A549 (cell line): ENCODE results near the gene ARGLU1.

Experiments used
- CTCF ChIP-seq: fragments of >200 bp; sonication (Bioruptor Twin); formaldehyde crosslinking; IDR thresholded peaks from 3 replicates; pipeline ENCODE4 v1.5.1; 2016
- HMGXB4 ChIP-seq: fragments of 250-450 bp; sonication (Bioruptor Pico); IDR thresholded peaks from 2 replicates; pipeline ENCODE4 v1.5.0; 2021; ENCODE audit warnings: mild to moderate bottlenecking, moderate library complexity, borderline replicate concordance
- HOXB5 ChIP-seq: fragments of 250-450 bp; sonication (Bioruptor Pico); IDR thresholded peaks from 2 replicates; pipeline ENCODE4 v1.5.0; 2020; ENCODE audit warnings: mild to moderate bottlenecking, moderate library complexity
- MAX ChIP-seq: IDR thresholded peaks from 2 replicates; pipeline ENCODE4 v1.6.1; 2012
- MAZ ChIP-seq: fragments of 150-350 bp; IDR thresholded peaks from 2 replicates; pipeline ENCODE4 v1.6.1; 2014; ENCODE audit warnings: antibody characterized with exemption, low read depth, low read length, borderline replicate concordance
- POLR2A ChIP-seq: IDR thresholded peaks from 2 replicates; pipeline ENCODE4 v1.6.1; 2012; ENCODE audit warnings: mild to moderate bottlenecking, low read length
- RAD21 ChIP-seq, 2 experiments: fragments of >200 bp in 1 of 2; sonication (Bioruptor Twin) in 1 of 2; formaldehyde crosslinking in 1 of 2; IDR thresholded peaks in 1 of 2; conservative IDR thresholded peaks in 1 of 2; 2 replicates in 1 of 2; 3 replicates in 1 of 2; pipeline ENCODE4 v1.6.1; 2012 to 2018; ENCODE audit warnings: inconsistent platforms in 1 of 2
- RFX5 ChIP-seq: fragments of 450-650 bp; IDR thresholded peaks from 2 replicates; pipeline ENCODE4 v1.7.1; 2014; ENCODE audit warnings: antibody characterized with exemption, mild to moderate bottlenecking, moderate library complexity

GRCh38 chr13:106558527-106558926 lies 9.4 kb downstream of the ARGLU1 start:
- TF ChIP-seq CTCF (no peak), HOXB5 (CRISPR knock-in tag) (no peak), RAD21 (conservative IDR thresholded peaks at IDR 0.05 in 1 of 2, IDR thresholded peaks at IDR 0.05 in 1 of 2) (no peak), RFX5 (no peak), MAX (no peak), POLR2A (no peak), MAZ (no peak), HMGXB4 (CRISPR knock-in tag) (no peak)
